RCC 7860 (cell line): ENCODE measurements around the gene REG4.
A peak's percentile ranks its signal among the peaks of the same experiment; 100 is the strongest.
"Not testable (repeated sequence)": the region's sequence is repeated elsewhere in the genome, so short reads cannot be mapped to it uniquely, and the experiment has no call there.

Source experiments
- DNase-seq: peaks from one replicate; pipeline ENCODE4 v3.0.0-alpha.2; 2015; ENCODE audit warnings: low spot score
- FAIRE-seq: peaks from 2 replicates; lab custom pipeline; 2012; peaks lifted over from hg19 to GRCh38; lab: Jason Lieb, UNC

Gene REG4

GRCh38 chr1:119811387-119811786 is at the start of gene REG4:
TSS of gene REG4 (minus strand) at chr1:119811460. CDS start at chr1:119808769, 2,691 bp downstream.
- no peak for FAIRE-seq

DNA sequence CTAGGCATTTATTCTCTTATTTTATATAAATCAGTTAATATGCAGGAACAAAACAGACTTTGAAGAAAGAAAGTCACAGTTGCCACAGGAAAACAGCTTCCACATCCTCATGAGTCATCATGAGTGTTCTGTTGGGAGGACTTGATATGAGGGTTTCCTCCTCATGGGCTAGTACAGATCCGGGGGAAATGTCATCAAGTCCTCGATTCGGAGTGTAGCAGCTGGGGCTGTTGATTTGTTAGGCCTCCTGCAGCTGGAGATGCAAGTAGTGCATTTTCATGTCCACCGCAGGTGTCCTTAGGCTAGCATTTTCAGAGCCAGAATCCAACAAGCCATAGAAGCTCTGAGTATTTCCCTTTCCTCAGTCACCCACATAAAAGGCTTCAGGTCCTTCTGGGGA is 48.4 kb upstream of the REG4 start:
- peak; percentile 74 for FAIRE-seq
- DNase-seq, result peak; percentile 63

More at GRCh38 chr1:119811387-119811786, at the start of gene REG4:
- DNase-seq, result no peak

GRCh38 chr1:119858556-119859214 is 47.4 kb upstream of the REG4 start:
- DNase-seq, FAIRE-seq: not testable (repeated sequence)

- no peak for DNase-seq
- no peak for FAIRE-seq
Measured at GRCh38 chr1:119858126-119858525, 46.9 kb upstream of the REG4 start.

DNA sequence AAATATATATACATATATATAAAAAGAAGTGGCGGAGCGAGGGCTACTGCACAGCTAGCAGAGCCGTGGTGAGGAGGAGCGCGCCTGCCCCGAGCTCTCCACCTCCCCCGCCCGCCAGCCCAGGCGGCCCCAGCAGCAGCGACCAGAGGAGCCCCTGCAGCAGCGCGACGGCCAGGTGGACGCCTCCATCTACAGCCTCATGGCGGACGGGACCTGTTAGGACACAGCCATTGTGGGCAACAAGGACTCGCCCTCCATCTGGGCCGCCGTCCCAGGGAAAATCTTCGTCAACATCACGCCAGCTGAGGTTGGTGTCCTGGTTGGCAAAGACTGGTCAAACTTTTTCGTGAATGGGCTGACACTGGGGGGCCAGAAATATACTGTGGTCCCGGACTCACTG is 41.9 kb upstream of the REG4 start:
- FAIRE-seq (no peak), DNase-seq (no peak)

DNA sequence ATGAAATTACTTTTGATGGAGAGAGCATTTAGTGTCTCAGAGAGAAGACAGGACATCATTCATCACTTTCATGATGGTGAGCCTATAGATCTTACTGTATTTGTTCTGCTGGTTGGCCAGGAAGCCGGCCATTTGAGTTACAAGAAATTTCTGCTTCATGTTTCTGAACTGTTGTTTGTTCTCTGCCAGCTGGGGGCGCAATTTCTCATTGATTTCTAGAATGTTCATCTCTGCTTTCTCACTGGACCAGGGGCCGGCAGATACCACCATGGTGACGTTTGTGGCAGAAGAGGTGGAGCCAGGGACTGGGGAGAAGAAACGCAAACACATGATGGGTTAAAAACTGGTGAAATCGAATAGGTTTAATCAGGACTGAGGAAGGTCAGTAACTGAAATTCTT is 32.9 kb upstream of the REG4 start:
- DNase-seq, FAIRE-seq: not testable (repeated sequence)

DNA sequence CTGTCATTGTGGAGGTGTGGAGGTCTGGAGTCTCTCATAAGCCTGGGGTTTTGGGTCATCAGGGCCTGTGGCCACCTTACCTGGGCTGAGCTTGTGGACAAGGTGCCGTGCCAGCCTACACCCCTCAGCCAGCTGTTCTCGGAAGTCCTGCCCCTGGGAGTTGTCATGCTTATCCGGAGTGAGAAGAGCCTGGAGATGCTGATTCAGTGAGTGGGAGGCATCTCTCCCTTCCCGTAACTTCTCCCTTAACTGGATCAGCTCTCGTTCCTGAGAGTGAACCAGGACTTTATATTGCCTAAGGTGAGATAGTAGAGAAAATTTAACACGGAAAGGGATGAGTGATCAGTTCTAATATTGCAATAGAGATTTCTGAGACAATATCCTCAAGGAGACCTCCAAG is 30.0 kb upstream of the REG4 start:
- DNase-seq (no peak), FAIRE-seq (no peak)

DNA sequence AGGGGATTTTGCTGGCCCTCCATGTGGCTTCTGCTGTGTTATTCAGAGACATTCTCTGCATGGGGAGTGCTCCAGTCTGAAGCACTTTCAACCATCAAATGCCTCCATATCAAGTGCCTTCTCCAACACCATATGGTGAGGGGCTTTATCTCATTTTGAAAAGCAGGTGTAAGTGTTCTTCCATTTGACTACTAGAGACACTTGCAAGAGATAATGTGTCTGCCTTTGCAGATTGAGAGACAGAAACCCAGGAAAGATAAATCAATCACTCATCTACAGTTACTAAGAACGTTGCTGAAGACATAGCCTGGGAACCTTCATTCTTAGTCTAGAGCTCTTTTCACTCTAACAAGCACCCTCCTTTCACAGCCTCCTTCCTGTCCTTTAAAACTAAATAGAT is 29.5 kb upstream of the REG4 start:
- DNase-seq, result no peak
- FAIRE-seq, result no peak

DNA sequence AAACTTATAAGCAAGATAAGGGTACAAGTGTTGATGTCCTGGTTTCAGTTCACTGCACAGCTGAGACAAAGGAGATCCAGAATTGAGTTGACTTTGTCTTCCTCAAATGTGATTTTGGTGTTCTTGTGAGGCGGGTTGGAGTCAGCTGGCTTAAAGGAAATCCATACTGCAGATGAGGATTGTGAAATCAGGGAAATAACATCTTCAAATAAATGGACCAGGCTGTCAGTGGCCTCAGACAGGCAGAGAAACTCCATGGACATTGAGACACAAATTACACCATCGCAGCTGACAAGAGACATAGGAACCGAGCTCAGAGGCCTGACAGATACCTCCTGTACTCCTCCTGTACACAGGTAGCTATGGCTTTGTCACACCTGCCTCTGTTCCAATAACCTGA is 27.0 kb upstream of the REG4 start:
- DNase-seq (no peak), FAIRE-seq (no peak)

- FAIRE-seq, result no peak
- no peak for DNase-seq
Measured at GRCh38 chr1:119834990-119835389, 23.7 kb upstream of the REG4 start.

DNA sequence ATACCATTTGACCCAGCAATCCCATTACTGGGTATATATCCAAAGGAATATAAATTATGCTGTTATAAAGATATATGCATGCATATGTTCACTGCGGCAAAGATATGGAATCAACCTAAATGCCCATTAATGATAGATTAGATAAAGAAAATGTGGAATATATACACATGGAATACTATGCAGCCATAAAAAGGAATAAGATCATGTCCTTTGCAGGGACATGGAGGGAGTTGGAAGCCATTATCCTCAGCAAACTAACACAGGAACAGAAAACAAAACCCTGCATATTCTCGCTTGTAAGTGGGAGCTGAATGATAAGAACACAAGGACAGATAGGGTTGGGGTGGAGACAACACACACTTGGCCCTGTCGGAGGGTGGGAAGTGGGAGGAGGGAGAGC is 19.8 kb upstream of the REG4 start:
- FAIRE-seq (no peak), DNase-seq (no peak)

DNA sequence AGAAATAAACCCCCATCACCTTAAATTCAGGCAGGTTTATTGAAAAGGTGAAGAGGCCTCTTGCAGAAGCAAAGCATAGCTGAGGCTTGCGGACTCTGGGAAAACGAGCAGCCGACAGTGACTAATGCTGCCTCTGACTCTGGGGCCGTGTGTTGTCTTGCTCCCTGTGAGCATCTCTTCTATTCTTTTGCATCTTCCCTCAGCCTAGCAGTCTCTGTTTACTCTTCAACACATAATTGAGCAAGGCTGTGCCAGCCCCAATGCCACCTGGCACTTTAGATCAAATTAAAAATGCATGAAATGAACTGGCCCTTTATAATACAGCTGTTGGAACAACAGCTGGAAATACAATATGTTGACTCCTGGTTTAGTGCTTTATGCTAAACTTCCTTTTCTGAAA is 18.4 kb upstream of the REG4 start:
- DNase-seq (no peak), FAIRE-seq (no peak)

GRCh38 chr1:119829006-119829405 is 17.7 kb upstream of the REG4 start:
- not testable (repeated sequence) for FAIRE-seq, DNase-seq

GRCh38 chr1:119828266-119828665 is 17.0 kb upstream of the REG4 start:
- no peak for FAIRE-seq
- no peak for DNase-seq

DNA sequence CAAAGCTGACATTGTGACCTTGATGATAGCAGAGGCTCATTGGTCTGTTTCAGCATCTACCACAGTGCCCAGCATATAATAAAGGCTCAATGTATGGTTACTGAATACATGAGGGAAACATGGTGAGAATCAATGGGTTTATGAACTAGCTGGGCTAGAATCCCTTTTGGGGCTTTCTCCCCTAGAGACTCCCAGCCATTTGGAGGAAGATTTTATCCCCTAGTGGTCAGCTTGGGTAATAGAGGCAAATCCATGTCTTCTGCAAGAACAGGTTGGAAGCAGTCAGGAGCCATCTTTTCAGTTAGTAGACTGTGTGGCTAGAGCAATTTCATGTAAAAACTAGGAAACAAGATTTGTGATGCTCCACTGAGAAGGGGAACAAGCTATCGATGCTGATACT is 15.8 kb upstream of the REG4 start:
- DNase-seq, result no peak
- FAIRE-seq, result no peak

DNA sequence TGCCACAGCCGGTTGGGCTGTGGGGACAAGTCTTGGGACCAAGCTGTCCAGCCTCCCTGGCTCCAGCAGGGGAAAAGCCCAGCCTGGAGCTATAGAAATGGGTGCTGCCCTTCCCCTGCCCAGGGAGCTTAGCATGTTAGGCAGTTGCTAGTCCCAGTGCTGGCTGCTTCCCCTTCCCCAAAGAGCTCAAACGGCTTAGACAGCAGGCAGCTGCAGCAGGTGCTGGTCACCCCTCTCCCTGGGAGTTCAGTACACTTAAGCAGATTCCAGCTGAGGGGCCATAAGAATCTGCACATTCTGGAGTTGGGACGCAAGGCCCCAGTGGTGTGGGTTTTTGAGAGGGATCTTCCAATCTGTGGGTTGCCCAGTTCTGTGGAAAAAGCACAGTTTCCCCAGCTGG is 11.1 kb upstream of the REG4 start:
- no peak for DNase-seq
- FAIRE-seq, result no peak

DNA sequence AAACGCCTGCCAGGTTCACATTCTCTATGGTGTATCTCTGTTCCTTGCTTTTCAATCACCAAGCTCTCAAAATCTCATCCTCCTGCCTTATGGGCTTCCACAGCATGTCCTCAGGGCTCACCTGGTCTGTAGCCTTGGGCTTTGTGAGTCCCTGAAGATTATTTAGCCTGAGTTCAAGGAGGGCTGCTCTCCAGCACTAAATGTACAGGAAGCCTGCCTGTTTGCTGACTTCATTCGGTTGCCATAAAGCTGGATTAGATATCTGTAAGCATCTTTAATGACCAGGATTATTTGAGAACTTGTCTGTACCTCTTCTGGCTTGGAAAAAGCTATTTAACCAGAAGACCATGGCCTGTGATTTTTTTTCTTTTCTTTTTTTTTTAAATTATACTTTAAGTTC is 6.9 kb upstream of the REG4 start:
- no peak for FAIRE-seq

GRCh38 chr1:119816407-119816806 is 5.1 kb upstream of the REG4 start:
- DNase-seq, result peak; percentile 70
- FAIRE-seq, result peak; percentile 89

More for the DNA sequence above, 6.9 kb upstream of the REG4 start:
- no peak for DNase-seq

DNA sequence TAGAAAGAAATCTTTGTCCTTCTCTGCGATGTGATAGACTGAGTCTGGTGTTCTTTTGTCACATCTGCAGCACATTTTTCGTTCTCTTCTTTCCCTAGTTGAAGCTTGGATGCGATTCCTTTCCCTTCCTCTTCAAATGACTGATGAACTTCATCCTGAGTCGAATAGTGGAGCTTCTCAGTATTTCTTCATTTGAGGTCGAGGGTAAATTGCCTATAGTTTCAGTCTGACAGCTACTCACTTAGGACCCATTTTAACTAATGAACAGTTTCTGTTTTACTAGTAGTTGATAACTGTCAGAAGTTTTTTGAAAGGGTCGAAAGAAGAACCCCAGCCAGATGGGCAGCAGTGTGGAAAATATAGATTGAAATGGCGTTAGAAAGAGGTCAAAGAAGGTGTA is 4.7 kb upstream of the REG4 start:
- DNase-seq (no peak), FAIRE-seq (no peak)

DNA sequence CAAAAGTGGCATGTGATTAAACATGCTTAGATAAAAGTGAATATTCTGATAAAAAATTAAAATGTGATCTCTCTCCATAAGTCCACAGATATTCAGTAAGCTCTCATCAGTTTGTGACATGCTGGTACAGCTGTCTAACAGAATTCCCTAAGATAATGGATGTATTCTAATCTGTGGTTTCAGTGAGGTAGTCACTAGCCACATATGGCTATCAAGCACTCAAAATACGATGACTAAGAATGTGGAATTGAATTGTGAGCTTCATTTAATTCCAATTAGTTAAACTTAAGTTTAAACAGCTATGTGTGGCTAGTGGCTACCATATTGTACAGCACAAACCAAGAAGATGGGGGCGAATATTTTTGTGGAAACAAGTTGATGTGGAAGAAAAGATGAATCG is 4.1 kb upstream of the REG4 start:
- peak; percentile 62 for DNase-seq
- peak; percentile 90 for FAIRE-seq

- no peak for FAIRE-seq
- no peak for DNase-seq
Measured at GRCh38 chr1:119814288-119814687, 3.0 kb upstream of the REG4 start.

- FAIRE-seq (no peak), DNase-seq (no peak)
Measured at GRCh38 chr1:119811985-119812557, 811 bp upstream of the REG4 start.
